Hepatocyte (in vitro differentiated cells): ENCODE measurements around the gene ATP8A2.
"Not testable (repeated sequence)": the region's sequence is repeated elsewhere in the genome, so short reads cannot be mapped to it uniquely, and the experiment has no call there.

ENCODE experiments used
- CTCF ChIP-seq: fragments of 200-600 bp; sonication (generic); IDR thresholded peaks from 2 replicates; pipeline ENCODE4 v1.5.1; 2016; ENCODE audit warnings: antibody characterized with exemption, mild to moderate bottlenecking; ENCODE audit not compliant: poor library complexity
- EZH2phosphoT487 ChIP-seq: fragments of 200-600 bp; sonication (generic); IDR thresholded peaks from one replicate; pipeline ENCODE4 v1.6.1; 2018; ENCODE audit warnings: antibody characterized with exemption, mild to moderate bottlenecking, low read depth, moderate library complexity; ENCODE audit not compliant: unreplicated experiment, severe bottlenecking

- TF ChIP-seq CTCF, EZH2phosphoT487: not testable (repeated sequence)
These were observed 455.4 kb downstream of the ATP8A2 start for GRCh38 chr13:25827221-25827620.
